Kidney epithelial cell (primary cell): ENCODE measurements around the gene CHRNA7. TPM values are rescaled to one million over a fixed set of nuclear protein-coding genes. Genes with fewer than 3 reads are reported as not detected.

Source experiments
- DNase-seq: peaks from one replicate; pipeline ENCODE4 v3.0.0-alpha.2; 2010; ENCODE audit warnings: low read depth
- H3K27me3 ChIP-seq: 2 replicates; pipeline ENCODE4 v1.6.0; 2011; ENCODE audit warnings: low read length; ENCODE audit not compliant: control insufficient read depth, insufficient read depth
- H3K36me3 ChIP-seq: 2 replicates; pipeline ENCODE4 v1.5.1; 2011; ENCODE audit warnings: low read length; ENCODE audit not compliant: control insufficient read depth, insufficient read depth
- H3K4me3 ChIP-seq: 2 replicates; pipeline ENCODE4 v1.5.1; 2011; ENCODE audit warnings: low read depth, mild to moderate bottlenecking, control low read depth, low read length
- CTCF ChIP-seq: IDR thresholded peaks from 2 replicates; pipeline ENCODE4 v1.5.1; 2011; ENCODE audit warnings: mild to moderate bottlenecking, moderate library complexity, low read length, control low read depth, inconsistent platforms; ENCODE audit not compliant: insufficient read depth, poor library complexity, severe bottlenecking
- total RNA-seq: library from RNA; depleted of rRNA; stranded (reverse); fragments of >200 nt; gene quantifications from 2 replicates; pipeline ENCODE4 v1.2.3, GENCODE V29; 2015

Gene CHRNA7
- total RNA-seq, 1 donor from 2014 or later: 2.7 TPM

GRCh38 chr15:32033186-32033890 lies 3.0 kb downstream of the CHRNA7 start:
- no peak for TF ChIP-seq CTCF
- H3K27me3 ChIP-seq: peaks cover 25% of the 10 kb centered on the region
- no peak for DNase-seq

GRCh38 chr15:32034106-32034505 lies 3.8 kb downstream of the CHRNA7 start:
- H3K27me3 ChIP-seq: peaks cover 20% of the 10 kb centered on the region

More at GRCh38 chr15:32033186-32033890, 3.0 kb downstream of the CHRNA7 start:
- H3K36me3 ChIP-seq: no peaks in the 10 kb centered on the region
- H3K4me3 ChIP-seq: no peak overlapping the region

GRCh38 chr15:32035285-32035684 lies 5.0 kb downstream of the CHRNA7 start:
- no peak for DNase-seq
- no peak for TF ChIP-seq CTCF
- peaks cover 11% of the 10 kb centered on the region for H3K27me3 ChIP-seq
- no peak overlapping the region for H3K4me3 ChIP-seq
- H3K36me3 ChIP-seq: no peaks in the 10 kb centered on the region

More at GRCh38 chr15:32034106-32034505, 3.8 kb downstream of the CHRNA7 start:
- no peak overlapping the region for H3K4me3 ChIP-seq
- no peaks in the 10 kb centered on the region for H3K36me3 ChIP-seq
- DNase-seq: no peak
- no peak for TF ChIP-seq CTCF

- Histone ChIP-seq H3K4me3 (no peak overlapping the region), H3K27me3 (peaks cover 5% of the 10 kb centered on the region), H3K36me3 (no peaks in the 10 kb centered on the region)
- no peak for TF ChIP-seq CTCF
- DNase-seq: no peak
Observed at GRCh38 chr15:32036971-32037370, 6.7 kb downstream of the CHRNA7 start.

GRCh38 chr15:32041294-32041693 lies 11.0 kb downstream of the CHRNA7 start:
- H3K4me3 ChIP-seq: no peak overlapping the region
- no peaks in the 10 kb centered on the region for H3K36me3 ChIP-seq
- no peaks in the 10 kb centered on the region for H3K27me3 ChIP-seq
- no peak for DNase-seq
- no peak for TF ChIP-seq CTCF
